Kidney (tissue), 14 donors: ENCODE data around the gene SLC35F1. TPM values are rescaled to one million over a fixed set of nuclear protein-coding genes. Genes with fewer than 3 reads are reported as not detected.

Source experiments
- DNase-seq, 5 donors: peaks; one replicate each; pipeline ENCODE4 v3.0.0-alpha.2; 2013 to 2020
- FAIRE-seq: peaks from 2 replicates; lab custom pipeline; 2012; peaks lifted over from hg19 to GRCh38; lab: Jason Lieb, UNC
- H3K27ac ChIP-seq, 2 donors: one replicate each; pipeline ENCODE4 v1.7.0; 2013; ENCODE audit warnings: low read depth in 2 of 2, low read length in 2 of 2, inconsistent platforms in 1 of 2
- H3K27me3 ChIP-seq: one replicate; pipeline ENCODE4 v1.7.1; 2013; ENCODE audit warnings: low read length, inconsistent platforms; ENCODE audit not compliant: control insufficient read depth, insufficient read depth
- H3K36me3 ChIP-seq, 3 donors: one replicate each; pipeline versions ENCODE4 v1.7.0 to v1.7.1; 2013; ENCODE audit warnings: low read length in 3 of 3, control low read depth in 1 of 3, inconsistent platforms in 1 of 3; ENCODE audit not compliant: insufficient read depth in 3 of 3, control insufficient read depth in 2 of 3
- H3K4me1 ChIP-seq, 3 donors: one replicate each; pipeline versions ENCODE4 v1.7.0 to v1.7.1; 2013; ENCODE audit warnings: low read length in 3 of 3, inconsistent platforms in 1 of 3, low read depth in 1 of 3; ENCODE audit not compliant: control insufficient read depth in 2 of 3, insufficient read depth in 2 of 3
- H3K4me3 ChIP-seq, 3 donors: one replicate each; pipeline versions ENCODE4 v1.7.0 to v1.8.1; 2013; ENCODE audit warnings: low read length in 3 of 3, control low read depth in 1 of 3, inconsistent platforms in 1 of 3
- H3K9ac ChIP-seq, 3 donors: one replicate each; pipeline versions ENCODE4 v1.7.0 to v1.7.1; 2013; ENCODE audit warnings: low read length in 3 of 3, control low read depth in 1 of 3, inconsistent platforms in 1 of 3
- H3K9me3 ChIP-seq, 3 donors: one replicate each; pipeline versions ENCODE4 v1.7.0 to v1.7.1; 2013; ENCODE audit warnings: low read length in 3 of 3, control low read depth in 1 of 3, inconsistent platforms in 1 of 3; ENCODE audit not compliant: control insufficient read depth in 2 of 3, insufficient read depth in 1 of 3
- CTCF ChIP-seq: IDR thresholded peaks from 3 replicates; pipeline ENCODE4 v1.5.1; 2012; ENCODE audit warnings: mild to moderate bottlenecking, moderate library complexity, borderline replicate concordance; ENCODE audit not compliant: insufficient read depth; ENCODE audit errors: extremely low read depth
- intact Hi-C: fragments of 100-400 bp; cut with DNase I; formaldehyde crosslinking; loops from one replicate; pipeline ENCODE4 v1.11.1; 2022
- polyA plus RNA-seq: library from polyadenylated mRNA; stranded (reverse); fragments of 350-450 nt; fragmentation: Illumina TruSeq; extraction: RNeasy Lipid Tissue Mini Kit (QIAGEN cat#74804); gene quantifications from one replicate; pipeline ENCODE4 v1.2.3, GENCODE V29; 2014; ENCODE audit warnings: low read depth, low replicate concordance; ENCODE audit not compliant: insufficient read depth
- total RNA-seq: library from RNA; stranded (reverse); fragmentation: NEBNext Ultra II Directional; extraction: Animal tissue kit (Norgen Biotek cat#: 25700); gene quantifications from one replicate; pipeline ENCODE4 v1.2.1, GENCODE V29; 2021
- donor health status: control.
- donor health status: control.
- donor health status: control.
- donor health status: control.
- donor health status: control.
- donor health status: DM: yes; HTN: yes; CAD: no.
- donor health status: Normal renal cell carcinoma (clear cell type).

SLC35F1 gene
- total and polyA plus RNA-seq, 2 donors from 2014 or later, result 0.28 to 0.63 TPM

- FAIRE-seq, result no peak
- Histone ChIP-seq H3K9me3 (no peaks in the 10 kb centered on the region), H3K36me3 (no peaks in the 10 kb centered on the region), H3K4me1 (peaks cover 0 to 2% (median 0%) of the 10 kb centered on the region in 3 donors), H3K9ac (no peak overlapping the region), H3K27ac (no peak overlapping the region), H3K27me3 (peaks cover 3% of the 10 kb centered on the region), H3K4me3 (no peak overlapping the region)
- intact Hi-C loops, result no loop called here
- TF ChIP-seq CTCF, result no peak
- DNase-seq, result no peak
Observed at GRCh38 chr6:117910549-117910948, 3.5 kb downstream of the SLC35F1 start.

- TF ChIP-seq CTCF, result no peak
- H3K36me3 ChIP-seq, result no peaks in the 10 kb centered on the region
- peaks cover 0 to 2% (median 0%) of the 10 kb centered on the region in 3 donors for H3K4me1 ChIP-seq
- FAIRE-seq, result no peak
- H3K9ac ChIP-seq, result no peak overlapping the region
- no peaks in the 10 kb centered on the region for H3K9me3 ChIP-seq
- intact Hi-C loops, result no loop called here
- DNase-seq, result no peak
- no peak overlapping the region for H3K4me3 ChIP-seq
- no peak overlapping the region for H3K27ac ChIP-seq
- peaks cover 3% of the 10 kb centered on the region for H3K27me3 ChIP-seq
Observed at GRCh38 chr6:117911150-117911549, 4.1 kb downstream of the SLC35F1 start.

GRCh38 chr6:117911660-117912059, 4.6 kb downstream of the SLC35F1 start:
- DNase-seq, result no peak
- Histone ChIP-seq H3K4me3 (no peak overlapping the region), H3K9me3 (no peaks in the 10 kb centered on the region), H3K27ac (no peak overlapping the region), H3K4me1 (peaks cover 0 to 2% (median 0%) of the 10 kb centered on the region in 3 donors), H3K27me3 (peaks cover 3% of the 10 kb centered on the region), H3K9ac (no peak overlapping the region), H3K36me3 (no peaks in the 10 kb centered on the region)
- intact Hi-C loops, result no loop called here
- no peak for FAIRE-seq
- TF ChIP-seq CTCF, result no peak

- H3K4me1 ChIP-seq, result peaks cover 0 to 2% (median 0%) of the 10 kb centered on the region in 3 donors
- DNase-seq (no peak), FAIRE-seq (no peak)
- H3K36me3 ChIP-seq, result no peaks in the 10 kb centered on the region
- no peak for TF ChIP-seq CTCF
- no peaks in the 10 kb centered on the region for H3K27me3 ChIP-seq
- no peaks in the 10 kb centered on the region for H3K9me3 ChIP-seq
- H3K9ac ChIP-seq, result no peak overlapping the region
- no peak overlapping the region for H3K27ac ChIP-seq
- no peak overlapping the region for H3K4me3 ChIP-seq
- intact Hi-C loops, result no loop called here
Observed at GRCh38 chr6:117915846-117916245, 8.8 kb downstream of the SLC35F1 start.
